Activated naive CD8-positive, alpha-beta T cell treated with anti-CD3 and anti-CD28 coated beads, Interleukin-2, amount 10 ng/mL, durations not matched to agents 7 days and 5 days (primary cell): Measurements from ENCODE around the gene CUEDC2. TPM values are rescaled to one million over a fixed set of nuclear protein-coding genes. Genes with fewer than 3 reads are reported as not detected.

ENCODE experiments used
- ATAC-seq: fragments of 150-1000 bp; cut with Tn5 transposase; one replicate; pipeline ENCODE4 v1.10.0; 2021; ENCODE audit warnings: low read depth, moderate library complexity
- POLR2A ChIA-PET: fragments of 350-600 bp; sonication (Branson Sonifier 250); formaldehyde crosslinking; loops from one replicate; lab custom pipeline; 2021; ENCODE audit warnings: antibody characterized with exemption; lab: Charles Lee
- DNase-seq: peaks from one replicate; pipeline ENCODE4 v3.0.0; 2021
- H3K27ac Mint-ChIP-seq: one replicate; pipeline ENCODE4 v1.8.0; 2022; ENCODE audit warnings: mild to moderate bottlenecking, mixed read lengths
- H3K27me3 Mint-ChIP-seq: one replicate; pipeline ENCODE4 v1.8.0; 2022; ENCODE audit warnings: mild to moderate bottlenecking, moderate library complexity, mixed read lengths
- H3K36me3 Mint-ChIP-seq: one replicate; pipeline ENCODE4 v1.8.0; 2021; ENCODE audit warnings: mild to moderate bottlenecking, mixed read lengths
- H3K4me1 Mint-ChIP-seq: one replicate; pipeline ENCODE4 v1.8.0; 2021; ENCODE audit warnings: mixed read lengths
- H3K4me3 Mint-ChIP-seq: one replicate; pipeline ENCODE4 v1.8.0; 2022; ENCODE audit warnings: mild to moderate bottlenecking, moderate library complexity, mixed read lengths
- H3K9me3 Mint-ChIP-seq: one replicate; pipeline ENCODE4 v1.8.0; 2021; ENCODE audit warnings: mixed read lengths
- total RNA-seq, 2 experiments: library from RNA; stranded (reverse); gene quantifications; one replicate each; pipeline ENCODE4 v1.2.3, GENCODE V29; 2021

Gene CUEDC2
- total RNA-seq, 2 experiments from 2014 or later: 68.6 to 70.3 TPM

- POLR2A ChIA-PET: interaction anchor here (0.5 to 6.6 kb wide), 23 partner anchors 8 to 768 kb away, joined by 3 to 163 read pairs (median 5); partner anchors contain the start of genes ACTR1A, ARL3, CUEDC2 and FBXL15
- no peaks in the 10 kb centered on the region for H3K27me3 Mint-ChIP-seq
- peak overlapping the region; percentile 93 for H3K27ac Mint-ChIP-seq
- peaks cover 11% of the 10 kb centered on the region for H3K36me3 Mint-ChIP-seq
- H3K4me3 Mint-ChIP-seq: peak overlapping the region; percentile 94
- peak; percentile 95 for DNase-seq
- peaks cover 31% of the 10 kb centered on the region for H3K4me1 Mint-ChIP-seq
- H3K9me3 Mint-ChIP-seq: no peaks in the 10 kb centered on the region
- ATAC-seq: peak; percentile 83
Observed at GRCh38 chr10:102450374-102451104, 18.2 kb upstream of the CUEDC2 start.

GRCh38 chr10:102450124-102450373 is 17.7 kb upstream of the CUEDC2 start:
- POLR2A ChIA-PET: interaction anchor here (0.5 to 6.6 kb wide), 22 partner anchors 8 to 767 kb away, joined by 3 to 163 read pairs (median 5); partner anchors contain the start of genes ACTR1A, ARL3, CUEDC2 and FBXL15
- H3K27me3 Mint-ChIP-seq: no peaks in the 10 kb centered on the region
- H3K4me3 Mint-ChIP-seq: peak overlapping the region; percentile 94
- H3K36me3 Mint-ChIP-seq: peaks cover 9% of the 10 kb centered on the region
- H3K27ac Mint-ChIP-seq: peak overlapping the region; percentile 93
- no peak for DNase-seq
- ATAC-seq: no peak
- H3K4me1 Mint-ChIP-seq: peaks cover 28% of the 10 kb centered on the region
- no peaks in the 10 kb centered on the region for H3K9me3 Mint-ChIP-seq

GRCh38 chr10:102449321-102450123 is 17.1 kb upstream of the CUEDC2 start:
- POLR2A ChIA-PET: interaction anchor here (0.6 to 6.6 kb wide), 18 partner anchors 7 to 767 kb away, joined by 3 to 163 read pairs (median 5); partner anchors contain the start of genes ACTR1A, ARL3, CUEDC2 and FBXL15
- peak; percentile 55 for ATAC-seq

GRCh38 chr10:102444851-102445250 is 12.5 kb upstream of the CUEDC2 start:
- POLR2A ChIA-PET: interaction anchor here (0.6 to 1.5 kb wide), 3 partner anchors 12 to 209 kb away, joined by 3 to 4 read pairs (median 4); partner anchors contain the start of gene CUEDC2
- no peaks in the 10 kb centered on the region for H3K9me3 Mint-ChIP-seq
- no peaks in the 10 kb centered on the region for H3K27me3 Mint-ChIP-seq
- no peak for DNase-seq
- H3K27ac Mint-ChIP-seq: no peak overlapping the region
- H3K4me1 Mint-ChIP-seq: peaks cover 21% of the 10 kb centered on the region
- no peak overlapping the region for H3K4me3 Mint-ChIP-seq
- ATAC-seq: no peak
- H3K36me3 Mint-ChIP-seq: peaks cover 7% of the 10 kb centered on the region

More at GRCh38 chr10:102449321-102450123, 17.1 kb upstream of the CUEDC2 start:
- peaks cover 24% of the 10 kb centered on the region for H3K4me1 Mint-ChIP-seq
- DNase-seq: peak; percentile 78
- H3K27ac Mint-ChIP-seq: peak overlapping the region; percentile 93
- H3K27me3 Mint-ChIP-seq: no peaks in the 10 kb centered on the region
- peak overlapping the region; percentile 94 for H3K4me3 Mint-ChIP-seq
- peaks cover 14% of the 10 kb centered on the region for H3K36me3 Mint-ChIP-seq
- no peaks in the 10 kb centered on the region for H3K9me3 Mint-ChIP-seq

GRCh38 chr10:102438374-102438773 is 6.0 kb upstream of the CUEDC2 start:
- Mint-ChIP-seq H3K36me3 (peaks cover 15% of the 10 kb centered on the region), H3K4me1 (peaks cover 43% of the 10 kb centered on the region), H3K9me3 (no peaks in the 10 kb centered on the region), H3K27ac (no peak overlapping the region), H3K27me3 (no peaks in the 10 kb centered on the region), H3K4me3 (peak overlapping the region; percentile 90)
- POLR2A ChIA-PET: interaction anchor here (0.9 to 2.0 kb wide), 3 partner anchors 12 to 25 kb away, joined by 3 to 10 read pairs (median 4); partner anchors contain the start of gene C10orf95
- DNase-seq: no peak
- no peak for ATAC-seq

- Mint-ChIP-seq H3K27ac (peak overlapping the region; percentile 63), H3K4me1 (peaks cover 45% of the 10 kb centered on the region)
- no peak for ATAC-seq
Observed at GRCh38 chr10:102437515-102437914, 5.1 kb upstream of the CUEDC2 start.

GRCh38 chr10:102436312-102436711 is 3.9 kb upstream of the CUEDC2 start:
- Mint-ChIP-seq H3K27ac (peak overlapping the region; percentile 91), H3K27me3 (no peaks in the 10 kb centered on the region), H3K9me3 (no peaks in the 10 kb centered on the region), H3K4me1 (peaks cover 46% of the 10 kb centered on the region), H3K4me3 (peak overlapping the region; percentile 90), H3K36me3 (peaks cover 17% of the 10 kb centered on the region)
- ATAC-seq (no peak), DNase-seq (no peak)
- POLR2A ChIA-PET: interaction anchor here (1.0 to 8.3 kb wide), 7 partner anchors 14 to 191 kb away, joined by 3 to 163 read pairs (median 14); partner anchors contain the start of genes C10orf95, FBXL15, GBF1 and NFKB2

More at GRCh38 chr10:102437515-102437914, 5.1 kb upstream of the CUEDC2 start:
- Mint-ChIP-seq H3K36me3 (peaks cover 15% of the 10 kb centered on the region), H3K4me3 (peak overlapping the region; percentile 90), H3K9me3 (no peaks in the 10 kb centered on the region), H3K27me3 (no peaks in the 10 kb centered on the region)
- no peak for DNase-seq
- POLR2A ChIA-PET: interaction anchor here (0.7 to 8.3 kb wide), 5 partner anchors 13 to 36 kb away, joined by 3 to 163 read pairs (median 18); partner anchors contain the start of genes C10orf95 and FBXL15

- POLR2A ChIA-PET: interaction anchor here (0.9 to 8.3 kb wide), 10 partner anchors 13 to 190 kb away, joined by 3 to 163 read pairs (median 4); partner anchors contain the start of genes C10orf95, FBXL15, GBF1 and NFKB2
- Mint-ChIP-seq H3K4me3 (peak overlapping the region; percentile 90), H3K4me1 (peaks cover 44% of the 10 kb centered on the region), H3K27me3 (no peaks in the 10 kb centered on the region), H3K9me3 (no peaks in the 10 kb centered on the region), H3K27ac (peak overlapping the region; percentile 91), H3K36me3 (peaks cover 17% of the 10 kb centered on the region)
- ATAC-seq (peak; percentile 34), DNase-seq (peak; percentile 69)
Observed at GRCh38 chr10:102435529-102436233, 3.3 kb upstream of the CUEDC2 start.

GRCh38 chr10:102435133-102435497 is 2.7 kb upstream of the CUEDC2 start:
- DNase-seq: no peak
- peaks cover 19% of the 10 kb centered on the region for H3K36me3 Mint-ChIP-seq
- ATAC-seq: no peak
- no peaks in the 10 kb centered on the region for H3K9me3 Mint-ChIP-seq
- H3K4me3 Mint-ChIP-seq: peak overlapping the region; percentile 90
- H3K4me1 Mint-ChIP-seq: peaks cover 43% of the 10 kb centered on the region
- no peaks in the 10 kb centered on the region for H3K27me3 Mint-ChIP-seq
- POLR2A ChIA-PET: interaction anchor here (0.6 to 8.3 kb wide), 8 partner anchors 13 to 175 kb away, joined by 3 to 163 read pairs (median 8); partner anchors contain the start of genes C10orf95, FBXL15 and NFKB2
- H3K27ac Mint-ChIP-seq: peak overlapping the region; percentile 91

GRCh38 chr10:102434394-102435132 is 2.2 kb upstream of the CUEDC2 start:
- H3K4me3 Mint-ChIP-seq: peak overlapping the region; percentile 90
- H3K36me3 Mint-ChIP-seq: peaks cover 19% of the 10 kb centered on the region
- ATAC-seq (no peak), DNase-seq (no peak)
- peaks cover 43% of the 10 kb centered on the region for H3K4me1 Mint-ChIP-seq
- peak overlapping the region; percentile 91 for H3K27ac Mint-ChIP-seq
- POLR2A ChIA-PET: interaction anchor here (0.6 to 8.3 kb wide), 8 partner anchors 12 to 174 kb away, joined by 3 to 163 read pairs (median 16); partner anchors contain the start of genes C10orf95, FBXL15 and NFKB2
- no peaks in the 10 kb centered on the region for H3K27me3 Mint-ChIP-seq
- H3K9me3 Mint-ChIP-seq: no peaks in the 10 kb centered on the region

- ATAC-seq: no peak
- Mint-ChIP-seq H3K36me3 (peaks cover 19% of the 10 kb centered on the region), H3K9me3 (no peaks in the 10 kb centered on the region), H3K4me3 (peak overlapping the region; percentile 87), H3K4me1 (peaks cover 43% of the 10 kb centered on the region), H3K27ac (peak overlapping the region; percentile 94), H3K27me3 (no peaks in the 10 kb centered on the region)
- DNase-seq: no peak
- POLR2A ChIA-PET: interaction anchor here (1.5 to 8.3 kb wide), 5 partner anchors 11 to 45 kb away, joined by 3 to 163 read pairs (median 30); partner anchors contain the start of genes C10orf95, FBXL15 and NFKB2
Observed at GRCh38 chr10:102433619-102434046, 1.3 kb upstream of the CUEDC2 start.
